Sigmoid colon (tissue), 7 donors: ENCODE measurements around the gene NFS1. TPM values are rescaled to one million over a fixed set of nuclear protein-coding genes. Genes with fewer than 3 reads are reported as not detected.
"Not testable (repeated sequence)": the region's sequence is repeated elsewhere in the genome, so short reads cannot be mapped to it uniquely, and the experiment has no call there.

Experiments used
- DNase-seq: peaks from one replicate; pipeline ENCODE4 v3.0.0-alpha.2; 2019
- H3K27ac ChIP-seq, 4 donors: fragments of 200-600 bp; sonication (generic); one replicate each; pipeline ENCODE4 v1.5.1; 2016 to 2019; ENCODE audit warnings: mild to moderate bottlenecking in 1 of 4
- H3K27me3 ChIP-seq, 3 donors: fragments of 200-600 bp; sonication (generic); one replicate each; pipeline ENCODE4 v1.5.1; 2019; ENCODE audit warnings: mild to moderate bottlenecking in 1 of 3
- H3K36me3 ChIP-seq, 4 donors: fragments of 200-600 bp; sonication (generic); one replicate each; pipeline ENCODE4 v1.5.1; 2016 to 2019
- H3K4me1 ChIP-seq, 4 donors: fragments of 200-600 bp; sonication (generic); one replicate each; pipeline ENCODE4 v1.5.1; 2017 to 2019
- H3K4me3 ChIP-seq, 4 donors: fragments of 200-600 bp; sonication (generic); one replicate each; pipeline ENCODE4 v1.5.1; 2017 to 2019; ENCODE audit warnings: mild to moderate bottlenecking in 2 of 4, moderate library complexity in 1 of 4
- H3K9me3 ChIP-seq, 4 donors: fragments of 200-600 bp in 3 of 4; sonication (generic) in 3 of 4; one replicate each; pipeline versions ENCODE4 v1.5.1 to v1.6.1; 2013 to 2019
- CTCF ChIP-seq, 4 experiments: fragments of 450-650 bp in 3 of 4; fragments of 200-600 bp in 1 of 4; IDR thresholded peaks; one replicate each; pipeline ENCODE4 v1.5.1; 2016 to 2019; ENCODE audit warnings: antibody characterized with exemption in 4 of 4, mild to moderate bottlenecking in 3 of 4, moderate library complexity in 2 of 4
- EP300 ChIP-seq, 4 donors: sonication (generic); formaldehyde crosslinking; IDR thresholded peaks; one replicate each; pipeline ENCODE4 v1.6.1; 2017; ENCODE audit warnings: antibody characterized with exemption in 4 of 4
- POLR2A ChIP-seq, 2 donors: fragments of 450-650 bp; IDR thresholded peaks; one replicate each; pipeline ENCODE4 v1.6.1; 2016; ENCODE audit warnings: antibody characterized with exemption in 2 of 2, mild to moderate bottlenecking in 2 of 2, moderate library complexity in 2 of 2
- POLR2AphosphoS5 ChIP-seq, 4 donors: sonication (generic); formaldehyde crosslinking; IDR thresholded peaks; one replicate each; pipeline ENCODE4 v1.6.1; 2017; ENCODE audit warnings: antibody characterized with exemption in 4 of 4
- WGBS, 2 donors: extraction: QIAGEN DNeasy Blood & Tissue Kit; methylation state at CpG; one replicate each; pipeline ENCODE4 v1.1.7; 2013; 5-methylcytosine and 5-hydroxymethylcytosine counted together
- intact Hi-C: fragments of 100-400 bp; cut with DNase I; formaldehyde crosslinking; loops from one replicate; pipeline ENCODE4 v1.15.1; 2023
- polyA plus RNA-seq, 3 donors: library from polyadenylated mRNA; stranded (reverse); fragments of 200-250 nt; gene quantifications; one replicate each; pipeline ENCODE4 v1.2.3, GENCODE V29; 2013
- total RNA-seq, 4 donors: library from RNA; depleted of rRNA; stranded (reverse); fragments of >200 nt; gene quantifications; one replicate each; pipeline ENCODE4 v1.1.0, GENCODE V29; 2016
- donor health status: healthy with polysubstance abuse.
- donor health status: Bipolar disorder and iron deficiency.
- donor health status: healthy.

Gene NFS1
- 10 to 100 TPM; 25.2 to 39.2 (median 32.3) TPM for total RNA-seq
- polyA plus RNA-seq = 10 to 100 TPM; 19.0 to 29.8 (median 19.2) TPM

DNA sequence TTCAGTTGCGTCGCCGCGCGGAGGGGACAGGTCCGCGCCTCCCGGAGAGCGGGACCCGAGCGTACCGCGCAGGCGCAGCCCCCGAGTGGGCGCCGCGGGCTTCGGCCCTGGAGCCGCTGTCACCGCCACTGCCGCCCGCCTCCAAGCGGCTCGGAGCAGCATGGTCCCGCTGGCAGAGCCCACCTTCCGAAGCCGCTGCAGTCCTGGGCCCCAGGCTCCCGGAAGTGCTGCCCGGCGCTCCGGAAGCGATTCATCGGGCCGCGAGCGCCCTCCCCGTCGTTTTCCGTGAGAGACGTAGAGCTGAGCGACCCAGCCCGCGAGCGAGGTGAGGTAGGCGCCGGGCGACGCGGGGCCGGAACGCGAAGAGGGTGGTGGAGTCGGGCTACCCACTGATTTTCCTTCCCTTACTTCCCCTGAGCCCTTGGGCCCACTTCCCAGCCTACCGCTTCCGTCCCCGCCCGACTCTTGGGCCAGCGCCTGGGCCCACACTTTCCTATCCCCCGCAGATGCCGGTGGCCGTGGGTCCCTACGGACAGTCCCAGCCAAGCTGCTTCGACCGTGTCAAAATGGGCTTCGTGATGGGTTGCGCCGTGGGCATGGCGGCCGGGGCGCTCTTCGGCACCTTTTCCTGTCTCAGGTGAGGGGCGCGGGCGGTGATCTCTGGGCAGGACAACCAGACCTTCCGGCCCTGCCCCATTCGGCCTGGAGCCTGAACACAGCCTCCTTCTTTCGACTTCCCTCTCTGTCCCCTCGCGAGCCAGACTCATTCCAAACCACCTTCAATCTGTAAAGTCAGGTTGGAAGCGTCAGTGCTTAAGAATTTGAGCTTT, at the start of gene NFS1, which contains the start of gene ROMO1:
Gene NFS1 (minus strand): TSS at position 226 of the 830 bp plus-strand sequence. CDS start 64 bp downstream, at position 162.
Gene ROMO1 (plus strand): TSS at position 279 of the 830 bp plus-strand sequence. CDS start 228 bp downstream, at position 507.
- Histone ChIP-seq H3K27me3 (no peaks in the 10 kb centered on the region), H3K4me3 (peak within 1 kb of the TSS; percentile 78 to 93 (median 90)), H3K4me1 (peaks cover 0 to 28% (median 24%) of the 10 kb centered on the region in 4 donors), H3K27ac (peak within 1 kb of the TSS; percentile 87 to 92 (median 90)), H3K36me3 (peaks cover 16 to 53% (median 17%) of the 10 kb centered on the region in 4 donors), H3K9me3 (no peaks in the 10 kb centered on the region)
- DNase-seq = peak; percentile 92
- intact Hi-C loops = loop anchor here (2.0 to 10.0 kb wide), 4 partner anchors 82 to 235 kb away; partner anchors contain the start of genes ERGIC3 and SPAG4
- TF ChIP-seq POLR2A (IDR thresholded peaks at IDR 0.05) (peak; percentile 46 to 61), POLR2AphosphoS5 (IDR thresholded peaks at IDR 0.05) (peak; percentile 71 to 90 (median 85)), CTCF (IDR thresholded peaks at IDR 0.05) (peak in 1 of 4 experiments; percentile 20), EP300 (IDR thresholded peaks at IDR 0.05) (no peak)
- 0% methylated on average over 81 of the region's 81 CpGs for WGBS, 2 donors

GRCh38 chr20:35744492-35744841, 45.3 kb upstream of the NFS1 start:
- WGBS, 2 donors = 94 to 96% methylated on average over 3 of the region's 3 CpGs
- not testable (repeated sequence) for H3K4me3 ChIP-seq, DNase-seq, H3K9me3 ChIP-seq, H3K27me3 ChIP-seq
- peaks cover 0 to 13% (median 5%) of the 10 kb centered on the region in 4 donors for H3K36me3 ChIP-seq
- H3K4me1 ChIP-seq = peaks cover 0 to 21% (median 20%) of the 10 kb centered on the region in 4 donors
- intact Hi-C loops = loop anchor here (5.0 kb wide), 2 partner anchors 42 to 208 kb away; partner anchors contain the start of gene SCAND1
- H3K27ac ChIP-seq = peak overlapping the region; percentile 94 to 98 (median 96)

- intact Hi-C loops = loop anchor here (2.0 to 5.0 kb wide), 3 partner anchors 42 to 208 kb away; partner anchors contain the start of gene SCAND1
- 61 to 81% methylated on average over 15 of the region's 15 CpGs for WGBS, 2 donors
- H3K27ac ChIP-seq = peak overlapping the region; percentile 94 to 98 (median 96)
- DNase-seq = peak; percentile 69
- H3K9me3 ChIP-seq = no peaks in the 10 kb centered on the region
- H3K4me3 ChIP-seq = peak overlapping the region in 1 of 4 donors; percentile 6
- H3K4me1 ChIP-seq = peaks cover 0 to 27% (median 26%) of the 10 kb centered on the region in 4 donors
- peak in 1 of 4 donors; percentile 27 for TF ChIP-seq POLR2AphosphoS5 (IDR thresholded peaks at IDR 0.05)
- TF ChIP-seq POLR2A (IDR thresholded peaks at IDR 0.05) = no peak
- H3K36me3 ChIP-seq = peaks cover 0 to 19% (median 9%) of the 10 kb centered on the region in 4 donors
- no peaks in the 10 kb centered on the region for H3K27me3 ChIP-seq
Observed at GRCh38 chr20:35743693-35744491, 44.7 kb upstream of the NFS1 start.

- Histone ChIP-seq H3K27me3 (no peaks in the 10 kb centered on the region), H3K4me1 (peaks cover 0 to 35% (median 35%) of the 10 kb centered on the region in 4 donors), H3K36me3 (peaks cover under 1 to 28% (median 19%) of the 10 kb centered on the region in 4 donors), H3K9me3 (no peaks in the 10 kb centered on the region), H3K27ac (peak overlapping the region; percentile 94 to 98 (median 96)), H3K4me3 (peak overlapping the region; percentile 49 to 71 (median 60))
- no peak for DNase-seq
- 0 to 1% methylated on average over 8 of the region's 8 CpGs for WGBS, 2 donors
- no peak for TF ChIP-seq EP300 (IDR thresholded peaks at IDR 0.05)
- peak in 2 of 4 donors; percentile 7 to 9 for TF ChIP-seq POLR2AphosphoS5 (IDR thresholded peaks at IDR 0.05)
- intact Hi-C loops = loop anchor here (1.0 to 5.0 kb wide), 4 partner anchors 29 to 209 kb away; partner anchors contain the start of genes PHF20 and SCAND1
Observed at GRCh38 chr20:35742741-35743523, 43.8 kb upstream of the NFS1 start.

GRCh38 chr20:35741892-35742740, 43.0 kb upstream of the NFS1 start, which contains the start of gene RBM39:
RBM39 (minus strand) TSS chr20:35742260; CDS start chr20:35740874, 1,386 bp downstream.
- Histone ChIP-seq H3K4me3 (peak within 1 kb of the TSS; percentile 66 to 79 (median 74)), H3K36me3 (peaks cover 3 to 36% (median 23%) of the 10 kb centered on the region in 4 donors), H3K9me3 (no peaks in the 10 kb centered on the region), H3K27ac (peak within 1 kb of the TSS; percentile 94 to 98 (median 97)), H3K27me3 (no peaks in the 10 kb centered on the region), H3K4me1 (peaks cover 0 to 41% (median 40%) of the 10 kb centered on the region in 4 donors)
- intact Hi-C loops = loop anchor here (1.0 to 5.0 kb wide), 4 partner anchors 30 to 210 kb away; partner anchors contain the start of genes PHF20 and SCAND1
- peak in 2 of 4 donors; percentile 6 to 67 for TF ChIP-seq EP300 (IDR thresholded peaks at IDR 0.05)
- TF ChIP-seq POLR2A (IDR thresholded peaks at IDR 0.05) = peak; percentile 96 to 97
- peak; percentile 97 to 99 (median 98) for TF ChIP-seq POLR2AphosphoS5 (IDR thresholded peaks at IDR 0.05)
- peak in 2 of 4 experiments; percentile 25 to 31 for TF ChIP-seq CTCF (IDR thresholded peaks at IDR 0.05)
- 0% methylated on average over 66 of the region's 66 CpGs for WGBS, 2 donors
- peak; percentile 100 for DNase-seq
